B cell (primary cell): ENCODE results near the gene ANKMY2.

ENCODE experiments used
- CTCF ChIP-seq: fragments of 200-600 bp; IDR thresholded peaks from one replicate; pipeline ENCODE4 v1.8.0; 2022; ENCODE audit warnings: antibody characterized with exemption, mild to moderate bottlenecking
- EZH2 ChIP-seq: IDR thresholded peaks from 2 replicates; pipeline ENCODE4 v1.6.1; 2012; ENCODE audit warnings: borderline replicate concordance, low read depth, mild to moderate bottlenecking, moderate library complexity, low read length; ENCODE audit not compliant: insufficient read depth, poor library complexity, severe bottlenecking

GRCh38 chr7:16590424-16590823 is 55.1 kb downstream of the ANKMY2 start:
- TF ChIP-seq CTCF (no peak), EZH2 (no peak)
